Suprapubic skin (tissue), 3 donors: ENCODE data around the gene ANK3.

Experiments used
- CTCF ChIP-seq, 2 donors: fragments of 200-600 bp in 1 of 2; fragments of 450-650 bp in 1 of 2; sonication (generic) in 1 of 2; IDR thresholded peaks; one replicate each; pipeline ENCODE4 v1.5.1; 2016 to 2019; ENCODE audit warnings: antibody characterized with exemption in 2 of 2, mild to moderate bottlenecking in 1 of 2, moderate library complexity in 1 of 2
- EP300 ChIP-seq: sonication (generic); formaldehyde crosslinking; IDR thresholded peaks from one replicate; pipeline ENCODE4 v1.6.1; 2017; ENCODE audit warnings: antibody characterized with exemption

GRCh38 chr10:60422809-60423208, 33.1 kb upstream of the ANK3 start:
- TF ChIP-seq CTCF (IDR thresholded peaks at IDR 0.05), result no peak
- TF ChIP-seq EP300, result no peak
